Stimulated activated CD4-positive, alpha-beta T cell treated with anti-CD3 and anti-CD28 coated beads, TNF-alpha, amount 100 ng/mL, for 4 hours (primary cell): ENCODE results near the gene MDC1.

ENCODE experiments used
- DNase-seq, 3 experiments: peaks; one replicate each; pipeline ENCODE4 v3.0.0-alpha.2; 2020; ENCODE audit warnings: low read depth in 3 of 3

MDC1 gene

DNA sequence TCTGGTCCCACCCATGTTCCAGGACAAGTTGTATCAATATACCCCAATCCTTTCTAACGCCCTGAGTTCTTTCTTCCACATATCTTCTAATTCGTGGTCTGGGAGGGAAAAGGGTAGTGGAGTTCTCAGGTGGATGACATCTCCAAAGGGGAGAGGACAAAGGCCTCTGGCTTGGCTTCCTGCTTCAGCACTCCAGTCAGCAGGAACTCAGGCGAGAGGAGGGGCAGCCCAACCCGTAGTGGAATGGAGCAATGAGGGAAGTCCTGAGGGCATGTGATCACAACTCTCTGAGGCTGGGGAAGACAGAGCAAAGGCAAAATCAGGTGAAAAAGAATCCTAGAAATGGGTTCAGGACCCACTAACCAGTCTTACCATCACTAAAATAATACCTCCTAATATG lies 16.7 kb downstream of the MDC1 start:
- DNase-seq, result no peak

GRCh38 chr6:30696432-30696831 lies 20.6 kb downstream of the MDC1 start:
- DNase-seq, result no peak

- DNase-seq, result no peak
Measured at GRCh38 chr6:30691208-30691847, 25.8 kb downstream of the MDC1 start.

DNA sequence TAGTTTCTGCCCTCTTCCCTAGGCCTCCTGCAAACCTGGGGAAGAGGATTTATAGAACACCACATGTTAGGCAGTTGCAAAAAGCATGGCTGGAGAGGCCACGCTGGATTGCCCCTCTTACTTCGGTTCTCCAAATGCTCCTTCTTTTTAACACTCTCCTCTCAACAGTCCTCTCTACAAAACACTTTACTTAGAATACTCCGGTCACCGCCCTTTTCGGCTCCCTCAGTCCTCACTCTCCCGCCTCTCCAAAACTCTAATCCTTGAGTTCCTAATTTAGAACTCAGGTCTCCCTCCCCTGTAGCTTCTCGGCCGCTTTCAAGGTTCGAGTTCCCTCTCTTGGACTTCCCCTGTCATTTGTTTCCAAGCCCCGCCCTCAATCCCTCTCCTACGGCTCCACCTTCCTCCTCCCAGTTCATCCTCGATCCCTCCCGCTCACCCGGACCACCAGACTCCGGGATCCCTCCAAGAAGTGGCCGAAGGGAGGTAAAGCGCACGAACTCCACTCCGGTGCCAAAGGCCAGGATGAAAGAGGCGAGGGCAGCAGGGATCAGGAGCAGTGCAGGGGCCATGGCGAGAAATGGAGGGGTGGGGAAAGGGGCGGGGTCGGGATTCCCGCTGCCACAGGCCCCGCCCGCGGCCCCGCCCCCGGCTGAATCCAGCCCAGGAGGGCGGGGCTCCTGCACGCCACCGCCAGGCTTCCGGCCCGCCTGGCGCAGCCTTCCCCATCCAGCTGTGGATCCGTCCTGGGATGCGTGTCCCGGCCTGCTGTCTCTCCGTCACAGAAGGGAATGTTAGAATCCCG lies 26.5 kb downstream of the MDC1 start, which contains the start of gene NRM:
NRM (minus strand) TSS at position 582 of the 805 bp plus-strand sequence; CDS start at position 572, 10 bp downstream.
- DNase-seq, result peak; percentile 55 to 72 (median 61)

DNA sequence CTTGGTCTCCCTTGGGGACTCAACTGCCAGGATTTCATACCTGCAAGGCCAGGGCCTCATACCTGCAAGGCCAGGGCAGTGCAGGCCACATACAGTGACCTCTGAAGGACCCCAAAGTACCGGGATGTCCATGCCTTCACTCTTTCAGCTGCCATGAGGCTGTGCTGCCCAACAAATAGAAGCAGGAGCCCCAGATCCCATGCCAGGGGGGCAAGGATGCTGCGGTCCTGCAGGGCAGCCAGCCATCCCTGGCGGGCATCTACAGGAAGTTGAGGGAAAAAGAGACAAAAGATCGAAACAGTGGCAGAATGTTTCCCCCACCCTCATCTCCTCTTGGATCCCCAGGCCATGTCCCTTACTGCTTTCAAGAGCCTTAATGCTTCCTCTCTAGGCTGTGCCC lies 27.1 kb downstream of the MDC1 start:
- DNase-seq, result no peak

DNA sequence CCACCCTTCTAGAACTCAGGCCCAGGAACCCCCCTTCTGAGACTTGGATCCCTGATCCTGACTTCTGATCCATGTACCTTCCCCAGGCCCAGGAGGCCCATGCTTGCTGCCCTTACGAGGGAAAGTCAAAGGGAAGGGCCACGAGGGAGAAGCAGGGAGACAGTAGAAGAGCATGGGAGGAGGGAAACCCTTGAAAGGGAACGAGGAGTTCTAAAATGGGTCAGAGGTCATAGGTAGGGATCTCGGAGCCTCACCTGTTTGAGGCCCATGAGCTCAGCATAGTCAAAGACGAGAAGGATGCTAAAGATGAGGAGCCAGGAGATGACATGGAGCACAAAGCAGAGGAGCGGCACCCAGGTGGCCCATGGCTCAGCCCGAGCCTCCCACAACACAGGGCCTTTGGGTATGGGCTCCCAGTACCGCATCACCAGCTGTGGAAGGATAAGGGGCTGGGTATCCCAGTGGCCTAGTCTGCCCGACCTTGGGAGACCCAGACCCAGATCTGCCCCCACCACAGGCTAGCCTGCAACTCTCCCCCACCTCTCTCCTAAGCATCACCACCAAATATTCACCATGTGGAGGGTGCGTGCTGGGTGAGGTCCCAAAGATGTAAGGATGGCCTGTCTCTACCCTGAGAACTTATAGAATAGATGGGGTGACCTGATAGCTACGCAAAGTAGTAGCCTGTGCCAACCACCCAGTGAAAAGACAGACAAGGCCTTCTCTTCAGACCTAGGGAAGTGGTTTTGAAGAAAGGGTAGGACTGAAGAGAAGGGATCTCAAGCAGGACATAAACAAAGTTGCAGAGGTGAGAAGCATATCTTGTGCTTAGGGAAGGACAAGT lies 27.8 kb downstream of the MDC1 start:
- no peak for DNase-seq

DNA sequence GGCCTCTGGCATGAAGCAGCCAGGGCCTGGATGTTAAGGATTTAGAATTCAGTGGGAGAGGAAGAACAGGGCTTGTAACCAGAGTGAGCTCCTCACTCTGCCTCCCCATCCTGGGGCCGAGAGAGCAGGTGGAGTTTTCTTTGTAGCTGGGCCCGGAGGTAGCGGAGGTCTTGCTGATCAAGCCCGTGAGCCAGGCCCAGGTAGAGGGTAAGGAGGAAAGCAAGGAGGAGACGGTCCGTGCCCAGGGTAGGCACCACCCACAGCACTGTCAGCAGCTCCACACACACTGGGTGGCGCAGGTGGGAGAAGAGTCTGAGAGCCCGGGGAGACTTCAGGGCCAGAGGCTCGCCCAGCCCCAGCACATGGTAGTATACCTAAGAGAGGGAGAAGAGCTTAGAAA lies 28.5 kb downstream of the MDC1 start:
- DNase-seq, result no peak

- no peak for DNase-seq
Measured at GRCh38 chr6:30687659-30688431, 29.2 kb downstream of the MDC1 start.

GRCh38 chr6:30686908-30687658 lies 30.0 kb downstream of the MDC1 start:
- DNase-seq, result peak; percentile 66 to 83 (median 73)

DNA sequence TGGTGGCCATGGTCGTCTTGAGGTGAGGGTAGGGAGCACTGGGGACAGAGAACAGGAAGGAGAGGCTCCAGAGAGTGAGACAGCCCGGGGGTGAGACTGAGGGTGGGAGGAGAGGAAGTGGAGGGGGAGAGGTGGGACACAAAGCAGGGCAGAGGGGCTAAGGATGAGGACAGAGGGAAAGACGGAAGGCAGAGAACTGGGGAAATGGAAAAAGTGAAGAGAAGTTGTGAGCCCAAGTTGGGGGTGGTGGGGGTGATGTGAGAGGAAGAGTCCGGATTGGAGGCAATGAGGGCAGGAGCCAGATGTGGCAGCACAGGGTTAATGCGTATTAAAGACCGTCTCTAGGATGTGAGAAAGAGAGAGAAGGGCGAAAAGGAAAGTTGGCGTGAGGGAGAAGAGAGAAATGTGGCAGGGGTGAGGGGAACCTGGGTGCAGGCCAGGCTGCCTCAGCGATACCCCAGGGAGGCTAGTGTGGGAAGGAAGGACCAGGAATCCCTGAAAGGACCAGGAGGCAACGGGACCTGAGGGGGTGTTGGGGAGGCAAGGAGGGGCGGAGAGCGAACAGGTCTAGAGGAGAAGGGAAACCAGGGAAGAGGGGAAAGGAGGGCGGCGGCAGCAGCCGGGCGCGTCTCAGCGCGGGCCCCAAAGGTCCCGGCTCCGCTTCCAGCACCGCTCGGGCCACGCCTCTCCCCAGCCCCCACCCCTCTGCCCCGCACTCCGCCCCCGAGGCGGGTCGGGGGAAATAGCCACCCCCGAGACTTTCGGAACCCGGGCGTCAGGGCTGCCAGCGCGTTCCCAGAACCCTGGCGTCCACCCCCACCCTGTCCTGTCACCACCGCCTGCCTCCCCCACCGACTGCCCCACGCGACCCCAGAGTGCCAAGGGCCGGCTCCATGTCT lies 30.8 kb downstream of the MDC1 start, which contains the start of gene PPP1R18:
PPP1R18 (minus strand) TSS at position 637 of the 899 bp plus-strand sequence; CDS start at position 10, 627 bp downstream.
- peak; percentile 79 to 84 (median 81) for DNase-seq

- DNase-seq, result no peak
Measured at GRCh38 chr6:30685157-30686008, 31.7 kb downstream of the MDC1 start.

GRCh38 chr6:30684386-30685156 lies 32.5 kb downstream of the MDC1 start:
- DNase-seq, result no peak

- DNase-seq, result no peak
Measured at GRCh38 chr6:30683980-30684338, 33.1 kb downstream of the MDC1 start.

GRCh38 chr6:30683183-30683979 lies 33.7 kb downstream of the MDC1 start:
- no peak for DNase-seq

DNA sequence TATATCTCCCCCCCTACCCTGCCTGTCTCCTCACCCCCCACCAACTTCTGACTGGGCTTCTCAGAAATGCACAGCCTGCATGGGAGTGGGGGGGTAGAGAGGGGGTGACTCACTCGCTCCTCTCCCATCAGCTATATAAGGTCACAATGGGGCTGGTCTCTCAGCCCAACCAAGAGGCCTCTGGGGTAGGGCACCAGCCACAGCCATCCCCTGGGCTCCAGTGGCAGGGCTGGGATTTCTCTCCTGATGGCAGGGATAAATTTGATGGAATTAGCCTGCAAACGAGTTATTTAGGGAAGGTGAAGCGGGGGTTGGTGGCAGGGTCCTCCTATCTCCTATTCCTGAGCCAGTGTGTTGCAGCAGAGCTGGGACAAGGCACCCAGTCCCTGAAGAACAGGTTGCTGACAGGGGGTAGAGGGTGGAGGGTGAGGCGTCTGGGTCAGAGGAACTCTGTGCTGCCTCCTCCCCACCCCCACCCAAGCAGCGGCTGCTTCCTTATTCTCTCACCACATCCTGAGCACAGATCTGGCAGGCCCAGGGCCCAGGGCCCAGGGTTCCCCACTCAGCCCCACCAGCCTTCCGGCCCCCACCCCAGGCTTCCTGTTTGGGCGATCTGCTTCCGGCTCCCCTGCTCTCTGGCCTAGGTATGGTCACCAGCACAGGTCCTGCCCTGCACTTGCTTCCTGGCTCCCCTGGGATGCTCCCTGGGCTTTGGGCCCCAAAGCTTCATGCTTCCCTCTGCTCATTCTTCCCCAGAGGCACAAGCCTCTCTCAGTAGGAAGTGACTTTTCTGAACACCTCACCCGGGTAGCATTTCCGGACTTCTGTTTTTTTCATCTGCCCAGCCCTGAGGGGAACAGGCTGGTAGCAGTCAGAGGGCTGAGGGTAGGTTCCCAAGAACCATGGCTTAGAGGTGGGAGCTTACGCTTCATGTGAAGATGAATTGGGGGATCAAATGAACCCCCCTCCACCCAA lies 34.7 kb downstream of the MDC1 start:
- peak; percentile 68 to 81 (median 76) for DNase-seq

GRCh38 chr6:30681766-30682142 lies 35.3 kb downstream of the MDC1 start:
- DNase-seq, result no peak
